Muscle layer of colon (tissue), 2 donors: ENCODE measurements around the gene UGGT1.

Source experiments
- H3K27ac ChIP-seq: one replicate; pipeline ENCODE4 v1.7.0; 2013; ENCODE audit warnings: low read depth, mild to moderate bottlenecking, low read length, moderate library complexity
- H3K27me3 ChIP-seq, 2 donors: one replicate each; pipeline ENCODE4 v1.7.0; 2013; ENCODE audit warnings: low read length in 2 of 2, mild to moderate bottlenecking in 2 of 2; ENCODE audit not compliant: insufficient read depth in 2 of 2, control insufficient read depth in 1 of 2
- H3K36me3 ChIP-seq: one replicate; pipeline ENCODE4 v1.7.0; 2013; ENCODE audit warnings: mild to moderate bottlenecking, low read length; ENCODE audit not compliant: insufficient read depth
- H3K4me1 ChIP-seq: one replicate; pipeline ENCODE4 v1.7.0; 2013; ENCODE audit warnings: mild to moderate bottlenecking, low read length; ENCODE audit not compliant: insufficient read depth
- H3K4me3 ChIP-seq, 2 donors: one replicate each; pipeline ENCODE4 v1.7.0; 2013; ENCODE audit warnings: low read length in 2 of 2, low read depth in 1 of 2, mild to moderate bottlenecking in 1 of 2, moderate library complexity in 1 of 2
- H3K9ac ChIP-seq: one replicate; pipeline ENCODE4 v1.7.0; 2013; ENCODE audit warnings: low read length
- H3K9me3 ChIP-seq: one replicate; pipeline ENCODE4 v1.7.0; 2013; ENCODE audit warnings: mild to moderate bottlenecking, low read length
- donor health status: abdominal sarcoma.
- donor health status: Adenocarcinoma of cecum.

Gene UGGT1

DNA sequence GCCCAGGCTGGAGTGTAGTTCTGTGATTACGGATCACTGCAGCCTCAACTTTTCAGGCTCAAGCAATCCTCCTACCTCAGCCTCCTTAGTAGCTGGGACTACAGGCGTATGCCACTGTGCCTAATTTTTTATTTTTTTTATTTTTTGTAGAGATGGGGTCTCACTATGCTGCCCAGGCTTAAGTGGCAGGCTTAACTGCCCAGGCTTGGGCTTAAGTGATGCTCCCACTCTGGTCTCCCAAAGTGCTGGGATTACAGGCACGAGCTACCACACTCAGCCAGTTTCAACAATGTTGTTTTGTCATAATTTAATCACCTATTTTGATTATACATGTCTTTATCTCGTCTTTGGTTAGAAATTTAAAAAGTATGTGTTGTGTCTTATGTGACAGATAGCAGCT, 18.2 kb downstream of the UGGT1 start:
- H3K27me3 ChIP-seq, result no peaks in the 10 kb centered on the region
- no peaks in the 10 kb centered on the region for H3K4me1 ChIP-seq
- no peak overlapping the region for H3K27ac ChIP-seq
- H3K9ac ChIP-seq, result no peak overlapping the region
- no peaks in the 10 kb centered on the region for H3K9me3 ChIP-seq
- H3K4me3 ChIP-seq, result no peak overlapping the region
- H3K36me3 ChIP-seq, result peaks cover 28% of the 10 kb centered on the region

DNA sequence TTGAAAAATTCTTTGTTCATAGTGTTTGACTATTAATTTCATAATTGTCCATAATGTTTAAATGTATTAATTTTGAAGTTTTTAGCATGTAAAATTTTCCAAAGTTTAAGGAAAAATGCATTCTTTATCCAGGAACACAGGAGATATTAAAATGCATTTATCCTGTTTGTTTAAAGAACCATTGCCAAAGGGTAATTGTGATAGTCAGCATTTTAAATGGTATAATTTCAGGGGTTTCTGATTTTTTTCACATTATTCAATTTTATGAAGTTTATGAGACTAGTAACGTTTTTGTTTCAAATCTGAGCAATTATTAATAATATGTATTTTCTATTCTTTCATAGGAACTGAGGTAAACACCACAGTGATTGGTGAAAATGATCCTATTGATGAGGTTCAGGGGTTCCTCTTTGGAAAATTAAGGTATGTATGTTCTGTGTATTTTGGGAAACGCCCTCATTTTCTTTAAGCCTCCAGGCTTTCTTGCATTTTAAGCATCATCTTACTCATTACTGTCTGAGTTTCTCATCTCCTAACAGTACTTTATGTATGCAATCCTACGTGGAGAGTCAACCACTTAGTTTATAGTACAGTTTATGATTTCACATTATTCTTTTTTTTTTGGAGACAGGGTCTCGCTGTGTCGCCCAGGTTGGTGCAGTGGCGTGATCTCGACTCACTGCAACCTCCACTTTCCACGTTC, 25.1 kb downstream of the UGGT1 start:
- H3K27me3 ChIP-seq, result no peaks in the 10 kb centered on the region
- H3K36me3 ChIP-seq, result peaks cover 51% of the 10 kb centered on the region
- no peak overlapping the region for H3K4me3 ChIP-seq
- H3K4me1 ChIP-seq, result no peaks in the 10 kb centered on the region
- H3K27ac ChIP-seq, result no peak overlapping the region
- no peak overlapping the region for H3K9ac ChIP-seq
- H3K9me3 ChIP-seq, result no peaks in the 10 kb centered on the region

DNA sequence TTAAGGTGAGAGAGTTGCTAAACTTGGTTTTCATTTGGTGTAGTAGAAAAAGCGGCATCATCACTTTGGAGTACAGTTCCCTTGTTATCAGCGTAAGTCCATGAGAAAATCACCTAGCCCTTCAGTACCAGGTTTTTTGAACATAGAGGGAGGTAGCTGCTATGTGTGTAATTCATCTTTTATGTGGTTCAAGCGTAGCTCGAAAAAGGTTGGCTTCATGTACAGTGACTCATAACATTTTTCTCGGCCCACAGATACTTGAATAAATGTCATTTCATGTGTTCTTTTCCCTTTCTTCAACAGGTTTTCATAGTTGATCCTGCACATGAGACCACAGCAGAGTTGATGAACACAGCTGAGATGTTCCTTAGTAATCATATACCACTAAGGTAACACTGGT, 43.6 kb downstream of the UGGT1 start:
- H3K9me3 ChIP-seq, result no peaks in the 10 kb centered on the region
- H3K36me3 ChIP-seq, result peaks cover 49% of the 10 kb centered on the region
- no peak overlapping the region for H3K9ac ChIP-seq
- H3K27me3 ChIP-seq, result no peaks in the 10 kb centered on the region
- no peak overlapping the region for H3K4me3 ChIP-seq
- H3K27ac ChIP-seq, result no peak overlapping the region
- no peaks in the 10 kb centered on the region for H3K4me1 ChIP-seq

DNA sequence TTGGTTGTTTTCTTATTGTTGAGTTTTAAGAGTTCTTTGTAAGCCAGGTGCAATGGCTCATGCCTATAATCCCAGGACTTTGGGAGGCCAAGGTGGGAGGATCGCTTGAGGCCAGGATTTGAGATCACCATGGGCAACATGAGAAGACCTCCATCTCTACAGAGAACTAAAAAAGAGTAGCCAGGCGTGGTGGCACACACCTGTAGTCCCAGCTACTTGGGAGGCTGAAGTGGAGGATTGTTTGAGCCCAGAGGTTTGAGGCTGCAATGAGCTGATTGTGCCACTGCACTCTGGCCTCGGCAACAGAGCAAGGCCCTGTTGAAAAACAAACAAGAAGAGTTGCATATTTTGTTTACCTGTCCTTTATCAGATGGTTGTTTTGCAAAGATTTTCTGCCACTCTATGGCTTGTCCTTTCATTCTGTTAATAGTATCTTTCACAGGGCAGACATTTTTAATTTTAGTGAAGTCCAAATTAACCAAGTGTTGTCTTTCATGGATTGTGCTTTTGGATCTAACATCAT, 46.2 kb downstream of the UGGT1 start:
- no peaks in the 10 kb centered on the region for H3K9me3 ChIP-seq
- H3K27me3 ChIP-seq, result no peaks in the 10 kb centered on the region
- H3K4me1 ChIP-seq, result no peaks in the 10 kb centered on the region
- H3K36me3 ChIP-seq, result peaks cover 44% of the 10 kb centered on the region
- H3K9ac ChIP-seq, result no peak overlapping the region
- no peak overlapping the region for H3K27ac ChIP-seq
- H3K4me3 ChIP-seq, result no peak overlapping the region

DNA sequence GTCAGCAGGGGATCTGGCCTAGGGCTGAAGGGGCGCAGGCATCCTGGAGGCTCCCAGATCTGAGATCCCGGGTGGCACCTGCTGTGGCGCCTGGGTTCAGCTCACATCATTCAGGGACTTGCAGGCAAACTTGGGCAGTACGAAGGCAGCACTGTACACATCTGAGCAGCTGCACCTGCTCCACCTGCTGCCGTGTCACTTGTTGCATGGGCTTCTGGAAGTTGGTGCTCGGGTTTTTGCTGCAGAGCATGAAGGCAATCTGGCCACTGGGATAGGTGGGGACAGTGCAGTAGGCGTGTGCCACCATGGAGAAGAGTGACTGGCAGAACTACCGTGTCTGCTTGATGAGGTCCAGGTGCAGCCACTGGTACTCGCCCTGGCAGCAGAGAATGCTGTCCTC, 48.6 kb downstream of the UGGT1 start:
- H3K4me3 ChIP-seq, result no peak overlapping the region
- no peaks in the 10 kb centered on the region for H3K27me3 ChIP-seq
- no peak overlapping the region for H3K9ac ChIP-seq
- no peaks in the 10 kb centered on the region for H3K4me1 ChIP-seq
- H3K9me3 ChIP-seq, result no peaks in the 10 kb centered on the region
- H3K27ac ChIP-seq, result no peak overlapping the region
- H3K36me3 ChIP-seq, result peaks cover 36% of the 10 kb centered on the region

DNA sequence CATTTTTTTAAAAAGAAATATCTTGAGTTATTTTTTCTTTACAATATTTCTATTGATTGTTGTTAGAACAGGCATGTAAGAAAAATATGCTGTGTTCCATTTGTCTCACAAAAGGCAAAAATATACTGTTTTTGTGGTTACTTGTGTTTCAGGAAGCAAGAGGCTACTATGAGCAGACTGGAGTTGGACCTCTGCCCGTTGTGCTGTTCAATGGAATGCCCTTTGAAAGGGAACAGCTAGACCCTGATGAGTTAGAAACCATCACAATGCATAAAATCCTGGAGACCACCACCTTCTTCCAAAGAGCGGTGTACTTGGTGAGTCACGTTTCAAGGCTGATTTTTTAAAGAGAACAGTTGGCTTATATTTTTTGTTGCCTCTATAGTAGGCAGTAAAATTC, 54.7 kb downstream of the UGGT1 start:
- no peak overlapping the region for H3K27ac ChIP-seq
- no peaks in the 10 kb centered on the region for H3K4me1 ChIP-seq
- peaks cover 17% of the 10 kb centered on the region for H3K36me3 ChIP-seq
- H3K4me3 ChIP-seq, result no peak overlapping the region
- H3K27me3 ChIP-seq, result no peaks in the 10 kb centered on the region
- H3K9me3 ChIP-seq, result no peaks in the 10 kb centered on the region
- H3K9ac ChIP-seq, result no peak overlapping the region

DNA sequence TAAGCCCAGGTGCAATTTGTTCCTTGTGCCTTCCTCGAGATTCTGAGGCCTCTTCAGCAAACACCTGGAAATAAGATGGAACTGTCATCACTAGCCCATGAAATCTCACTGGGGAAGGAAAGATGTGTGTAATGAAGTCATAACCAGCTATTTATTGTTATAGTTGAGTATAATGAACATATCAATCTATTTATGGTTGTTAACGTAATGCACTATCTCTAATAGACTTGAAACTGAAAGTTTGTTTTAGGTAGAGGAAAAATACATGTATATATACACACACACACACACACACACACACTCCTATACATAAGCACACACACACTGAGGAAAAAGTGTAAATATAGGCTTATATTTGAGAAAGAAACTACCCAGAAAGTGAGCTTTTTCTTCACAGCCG, 62.8 kb downstream of the UGGT1 start:
- Histone ChIP-seq H3K9ac (no peak overlapping the region), H3K9me3 (no peaks in the 10 kb centered on the region)

DNA sequence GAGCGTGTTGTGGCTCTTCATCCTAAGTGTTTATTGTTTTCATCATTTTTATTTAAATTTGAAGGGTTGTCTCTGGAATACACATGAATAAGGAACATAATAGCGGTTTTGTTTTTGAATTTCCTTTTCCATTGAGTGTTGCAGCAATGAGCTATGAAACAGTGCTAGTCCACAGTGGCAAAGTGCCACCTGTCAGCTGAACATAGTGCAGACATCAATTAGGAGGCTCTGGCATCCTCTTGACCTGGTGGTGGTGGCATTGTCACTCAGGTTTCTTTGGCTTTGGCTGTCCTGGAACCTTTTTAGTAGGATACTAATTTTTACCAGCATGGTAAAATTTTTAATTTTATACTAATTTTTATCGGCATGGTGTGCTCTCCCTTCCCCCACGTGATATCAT, 63.2 kb downstream of the UGGT1 start:
- Histone ChIP-seq H3K27me3 (no peaks in the 10 kb centered on the region), H3K9ac (no peak overlapping the region), H3K36me3 (peaks cover 31% of the 10 kb centered on the region), H3K4me3 (no peak overlapping the region), H3K9me3 (no peaks in the 10 kb centered on the region), H3K27ac (no peak overlapping the region), H3K4me1 (no peaks in the 10 kb centered on the region)

More for the DNA sequence above, 62.8 kb downstream of the UGGT1 start:
- H3K27me3 ChIP-seq, result no peaks in the 10 kb centered on the region
- no peaks in the 10 kb centered on the region for H3K4me1 ChIP-seq
- no peak overlapping the region for H3K4me3 ChIP-seq
- no peak overlapping the region for H3K27ac ChIP-seq
- H3K36me3 ChIP-seq, result peaks cover 32% of the 10 kb centered on the region

DNA sequence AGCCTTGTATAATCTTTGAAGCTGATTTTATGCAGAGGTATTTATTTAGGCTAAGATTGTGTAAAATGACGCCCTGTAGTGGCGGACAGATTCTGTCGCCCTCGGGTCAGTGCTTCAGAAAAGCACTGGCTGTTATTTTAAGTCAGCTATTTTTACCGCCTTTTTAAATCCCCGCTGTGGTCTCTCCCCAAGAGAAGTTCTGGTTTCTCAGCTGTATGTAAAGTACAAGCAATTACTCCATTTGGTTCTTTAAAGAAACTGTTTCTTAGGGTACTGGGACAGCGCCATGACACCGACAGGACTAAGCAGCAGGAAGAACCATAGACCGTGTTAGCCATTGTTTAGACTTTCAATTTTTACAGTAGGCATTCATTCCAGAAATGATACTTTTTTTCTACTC, 65.0 kb downstream of the UGGT1 start:
- Histone ChIP-seq H3K9me3 (no peaks in the 10 kb centered on the region), H3K4me1 (no peaks in the 10 kb centered on the region), H3K36me3 (peaks cover 39% of the 10 kb centered on the region), H3K27me3 (no peaks in the 10 kb centered on the region), H3K27ac (no peak overlapping the region), H3K9ac (no peak overlapping the region), H3K4me3 (no peak overlapping the region)

DNA sequence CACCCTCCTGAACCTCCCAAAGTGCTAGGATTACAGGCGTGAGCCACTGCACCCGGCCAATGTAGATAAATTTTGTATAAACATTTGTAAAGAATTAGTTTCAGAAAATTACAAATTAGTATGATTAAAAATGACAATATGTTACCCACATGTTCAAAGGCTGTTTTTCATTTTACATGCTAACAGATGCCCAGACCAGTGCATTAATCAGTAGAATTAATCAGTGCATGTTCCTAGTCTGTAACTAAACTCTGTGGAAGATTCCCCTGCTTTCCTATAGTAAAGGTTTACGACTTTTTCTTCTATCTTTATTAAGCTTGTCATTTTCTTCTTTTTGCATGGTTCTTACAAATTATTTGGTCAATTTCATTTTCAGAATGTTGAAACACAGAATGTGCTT, 65.8 kb downstream of the UGGT1 start:
- Histone ChIP-seq H3K4me3 (no peak overlapping the region), H3K36me3 (peaks cover 44% of the 10 kb centered on the region)

DNA sequence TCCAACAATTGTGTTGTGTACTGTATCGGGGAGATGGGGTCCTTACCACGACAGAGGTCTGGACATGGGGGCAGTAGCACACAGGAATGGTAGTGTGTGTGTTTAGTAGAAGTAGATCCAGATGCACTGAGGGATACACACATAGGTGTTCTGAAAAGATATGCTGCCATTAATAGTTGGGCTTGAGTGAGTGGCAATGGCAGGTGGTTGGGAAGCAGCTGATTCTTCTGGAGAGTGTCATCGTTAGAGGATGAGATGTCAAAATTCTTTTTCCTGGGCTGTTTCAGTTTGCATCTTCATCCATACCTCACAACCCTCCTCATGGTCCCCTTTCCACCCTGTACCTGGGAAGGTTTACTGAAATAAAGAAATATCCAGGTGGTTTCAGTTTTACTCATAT, 66.6 kb downstream of the UGGT1 start:
- H3K27me3 ChIP-seq, result no peaks in the 10 kb centered on the region
- peaks cover 42% of the 10 kb centered on the region for H3K36me3 ChIP-seq
- no peaks in the 10 kb centered on the region for H3K4me1 ChIP-seq
- H3K4me3 ChIP-seq, result no peak overlapping the region
- H3K9ac ChIP-seq, result no peak overlapping the region
- H3K27ac ChIP-seq, result no peak overlapping the region
- H3K9me3 ChIP-seq, result no peaks in the 10 kb centered on the region

More for the DNA sequence above, 65.8 kb downstream of the UGGT1 start:
- Histone ChIP-seq H3K4me1 (no peaks in the 10 kb centered on the region), H3K27ac (no peak overlapping the region), H3K9me3 (no peaks in the 10 kb centered on the region), H3K9ac (no peak overlapping the region), H3K27me3 (no peaks in the 10 kb centered on the region)

DNA sequence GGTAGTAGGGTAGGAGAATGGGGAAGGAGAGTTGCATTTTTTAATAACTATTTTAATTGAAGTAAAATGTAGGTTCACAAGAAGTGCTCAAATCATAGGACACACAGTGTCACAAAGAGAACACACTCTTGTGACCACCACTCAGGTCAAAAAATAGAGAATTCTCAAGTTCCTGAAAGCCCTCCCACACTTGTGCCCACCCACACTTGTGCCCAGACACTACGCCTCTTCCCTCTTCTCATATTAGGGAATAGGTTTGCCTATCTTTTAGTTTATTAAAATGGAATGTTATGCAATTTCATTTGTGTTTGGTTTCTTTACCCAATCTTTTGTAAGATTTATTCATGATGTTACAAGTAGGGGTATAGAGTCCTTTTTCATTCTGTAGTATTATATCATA, 67.2 kb downstream of the UGGT1 start:
- peaks cover 37% of the 10 kb centered on the region for H3K36me3 ChIP-seq
- no peak overlapping the region for H3K4me3 ChIP-seq
- H3K4me1 ChIP-seq, result no peaks in the 10 kb centered on the region
- H3K27me3 ChIP-seq, result no peaks in the 10 kb centered on the region
- no peaks in the 10 kb centered on the region for H3K9me3 ChIP-seq
- no peak overlapping the region for H3K27ac ChIP-seq
- no peak overlapping the region for H3K9ac ChIP-seq
